DND-41 (cell line): ENCODE measurements around the gene ALDH3B1.

Experiments
- ATAC-seq: fragments of 200-7000 bp; cut with Tn5 transposase; 3 replicates; pipeline ENCODE4 v1.9.1; 2021; ENCODE audit warnings: low read depth; ENCODE audit not compliant: insufficient read depth
- DNase-seq: peaks from one replicate; pipeline ENCODE4 v3.0.0-alpha.2; 2020
- H2AFZ ChIP-seq: 2 replicates; pipeline ENCODE4 v1.6.0; 2012; ENCODE audit warnings: low read depth, low read length
- H3K27ac ChIP-seq: 2 replicates; pipeline ENCODE4 v1.5.1; 2012; ENCODE audit warnings: low read length, inconsistent platforms
- H3K27me3 ChIP-seq: fragments of 200-600 bp; sonication (generic); 2 replicates; pipeline ENCODE4 v1.6.0; 2012; ENCODE audit warnings: low read length, mild to moderate bottlenecking, inconsistent platforms; ENCODE audit not compliant: insufficient read depth, poor library complexity
- H3K36me3 ChIP-seq: 2 replicates; pipeline ENCODE4 v1.5.1; 2012; ENCODE audit warnings: low read length, inconsistent platforms; ENCODE audit not compliant: insufficient read depth
- H3K4me1 ChIP-seq: 2 replicates; pipeline ENCODE4 v1.5.1; 2012; ENCODE audit warnings: mild to moderate bottlenecking, low read length; ENCODE audit not compliant: insufficient read depth
- H3K4me2 ChIP-seq: 2 replicates; pipeline ENCODE4 v1.6.0; 2012; ENCODE audit warnings: mild to moderate bottlenecking, moderate library complexity, low read length, inconsistent platforms; ENCODE audit not compliant: insufficient read depth
- H3K4me3 ChIP-seq, 2 experiments: fragments of 200-600 bp in 1 of 2; shearing (Covaris generic) in 1 of 2; 2 replicates each; pipeline ENCODE4 v1.5.1; 2012 to 2016; ENCODE audit warnings: inconsistent platforms in 2 of 2, low read length in 2 of 2, mild to moderate bottlenecking in 2 of 2, low read depth in 1 of 2, moderate library complexity in 1 of 2
- H3K79me2 ChIP-seq: 2 replicates; pipeline ENCODE4 v1.6.0; 2012; ENCODE audit warnings: low read length, inconsistent platforms; ENCODE audit not compliant: insufficient read depth
- H3K9ac ChIP-seq: 2 replicates; pipeline ENCODE4 v1.6.0; 2012; ENCODE audit warnings: low read depth, mild to moderate bottlenecking, inconsistent platforms, low read length, moderate library complexity
- H3K9me3 ChIP-seq: 2 replicates; pipeline ENCODE4 v1.5.1; 2012; ENCODE audit warnings: low read length, moderate library complexity, mild to moderate bottlenecking, inconsistent platforms; ENCODE audit not compliant: insufficient read depth, severe bottlenecking
- H4K20me1 ChIP-seq: 2 replicates; pipeline ENCODE4 v1.6.0; 2012; ENCODE audit warnings: low read length; ENCODE audit not compliant: insufficient read depth
- CTCF ChIP-seq: IDR thresholded peaks from 2 replicates; pipeline ENCODE4 v1.5.1; 2012; ENCODE audit warnings: borderline replicate concordance, low read length, moderate library complexity, mild to moderate bottlenecking; ENCODE audit not compliant: poor library complexity, severe bottlenecking; ENCODE audit errors: extremely low read depth
- EZH2 ChIP-seq: IDR thresholded peaks from 3 replicates; pipeline ENCODE4 v1.6.1; 2012; ENCODE audit warnings: borderline replicate concordance, low read depth, mild to moderate bottlenecking, moderate library complexity, low read length, inconsistent platforms; ENCODE audit not compliant: severe bottlenecking

The ALDH3B1 gene

GRCh38 chr11:68077617-68078582 is 67.8 kb downstream of the ALDH3B1 start:
- Histone ChIP-seq H3K4me1 (no peaks in the 10 kb centered on the region), H3K27ac (no peak overlapping the region), H4K20me1 (peaks cover 4% of the 10 kb centered on the region), H3K27me3 (no peaks in the 10 kb centered on the region), H3K9me3 (no peaks in the 10 kb centered on the region), H3K79me2 (no peaks in the 10 kb centered on the region), H3K36me3 (peaks cover 42% of the 10 kb centered on the region), H3K9ac (no peak overlapping the region), H3K4me3 (no peak overlapping the region), H2AFZ (no peak overlapping the region), H3K4me2 (no peak overlapping the region)
- DNase-seq (no peak), ATAC-seq (no peak)
- TF ChIP-seq CTCF (no peak), EZH2 (no peak)
